Activated T-cell treated with anti-CD3 and anti-CD28 coated beads, Interleukin-2, amount 50 U/mL, for 4 hours (primary cell): ENCODE results near the gene SLC9A3. TPM values are rescaled to one million over a fixed set of nuclear protein-coding genes. Genes with fewer than 3 reads are reported as not detected.
A peak's percentile ranks its signal among the peaks of the same experiment; 100 is the strongest.

Experiments
- ATAC-seq, 2 donors: fragments of 200-7000 bp; cut with Tn5 transposase; one replicate each; pipeline ENCODE4 v1.10.0; 2021
- DNase-seq: peaks from one replicate; pipeline ENCODE4 v3.0.0-alpha.2; 2020
- H3K27me3 Mint-ChIP-seq: one replicate; pipeline ENCODE4 v1.8.0; 2021; ENCODE audit warnings: low read depth, mixed read lengths
- H3K36me3 Mint-ChIP-seq: one replicate; pipeline ENCODE4 v1.8.0; 2022; ENCODE audit warnings: mixed read lengths; ENCODE audit not compliant: insufficient read depth
- H3K4me1 Mint-ChIP-seq: one replicate; pipeline ENCODE4 v1.8.0; 2021; ENCODE audit warnings: low read depth, mixed read lengths
- H3K4me3 Mint-ChIP-seq: one replicate; pipeline ENCODE4 v1.8.0; 2021; ENCODE audit warnings: mild to moderate bottlenecking, moderate library complexity, mixed read lengths
- H3K9me3 Mint-ChIP-seq: one replicate; pipeline ENCODE4 v1.8.0; 2021; ENCODE audit warnings: mixed read lengths
- total RNA-seq, 3 donors: library from RNA; stranded (reverse); gene quantifications; one replicate each; pipeline ENCODE4 v1.2.1, GENCODE V29; 2021

The SLC9A3 gene
- total RNA-seq, 3 donors from 2014 or later = 3.4 to 4.9 (median 3.5) TPM

- H3K27me3 Mint-ChIP-seq = peaks cover 20% of the 10 kb centered on the region
- no peak overlapping the region for H3K4me3 Mint-ChIP-seq
- ATAC-seq (no peak), DNase-seq (no peak)
- peaks cover 4% of the 10 kb centered on the region for H3K36me3 Mint-ChIP-seq
- peaks cover 5% of the 10 kb centered on the region for H3K9me3 Mint-ChIP-seq
- H3K4me1 Mint-ChIP-seq = peaks cover 15% of the 10 kb centered on the region
Measured at GRCh38 chr5:545641-546375, 21.6 kb upstream of the SLC9A3 start.

GRCh38 chr5:544675-545355, 20.6 kb upstream of the SLC9A3 start:
- Mint-ChIP-seq H3K9me3 (peaks cover under 1% of the 10 kb centered on the region), H3K27me3 (peaks cover 18% of the 10 kb centered on the region), H3K4me1 (peaks cover 15% of the 10 kb centered on the region), H3K4me3 (no peak overlapping the region), H3K36me3 (no peaks in the 10 kb centered on the region)
- ATAC-seq = no peak
- no peak for DNase-seq

GRCh38 chr5:543755-544674, 19.8 kb upstream of the SLC9A3 start:
- H3K36me3 Mint-ChIP-seq = no peaks in the 10 kb centered on the region
- no peaks in the 10 kb centered on the region for H3K9me3 Mint-ChIP-seq

GRCh38 chr5:543351-543750, 19.1 kb upstream of the SLC9A3 start:
- H3K27me3 Mint-ChIP-seq = peaks cover 11% of the 10 kb centered on the region
- peaks cover 15% of the 10 kb centered on the region for H3K4me1 Mint-ChIP-seq
- H3K36me3 Mint-ChIP-seq = no peaks in the 10 kb centered on the region
- no peak for ATAC-seq
- H3K9me3 Mint-ChIP-seq = no peaks in the 10 kb centered on the region
- no peak for DNase-seq
- H3K4me3 Mint-ChIP-seq = no peak overlapping the region

More at GRCh38 chr5:543755-544674, 19.8 kb upstream of the SLC9A3 start:
- peaks cover 15% of the 10 kb centered on the region for H3K4me1 Mint-ChIP-seq
- no peak for DNase-seq
- ATAC-seq = peak; percentile 71 to 75
- peak overlapping the region; percentile 54 for H3K4me3 Mint-ChIP-seq
- H3K27me3 Mint-ChIP-seq = peaks cover 11% of the 10 kb centered on the region

GRCh38 chr5:542319-543311, 18.4 kb upstream of the SLC9A3 start:
- peaks cover 6% of the 10 kb centered on the region for H3K27me3 Mint-ChIP-seq
- ATAC-seq (no peak), DNase-seq (no peak)
- H3K4me3 Mint-ChIP-seq = no peak overlapping the region
- peaks cover 15% of the 10 kb centered on the region for H3K4me1 Mint-ChIP-seq
- H3K9me3 Mint-ChIP-seq = no peaks in the 10 kb centered on the region
- H3K36me3 Mint-ChIP-seq = no peaks in the 10 kb centered on the region

GRCh38 chr5:541539-542318, 17.5 kb upstream of the SLC9A3 start:
- DNase-seq (no peak), ATAC-seq (no peak)
- peaks cover 15% of the 10 kb centered on the region for H3K4me1 Mint-ChIP-seq
- no peak overlapping the region for H3K4me3 Mint-ChIP-seq
- no peaks in the 10 kb centered on the region for H3K9me3 Mint-ChIP-seq
- H3K27me3 Mint-ChIP-seq = peaks cover 6% of the 10 kb centered on the region
- no peaks in the 10 kb centered on the region for H3K36me3 Mint-ChIP-seq

- no peak for DNase-seq
Measured at GRCh38 chr5:540906-541538, 16.8 kb upstream of the SLC9A3 start.

GRCh38 chr5:540071-540905, 16.0 kb upstream of the SLC9A3 start:
- ATAC-seq = no peak
- Mint-ChIP-seq H3K9me3 (no peaks in the 10 kb centered on the region), H3K27me3 (peaks cover 9% of the 10 kb centered on the region), H3K4me3 (no peak overlapping the region), H3K4me1 (peaks cover 13% of the 10 kb centered on the region), H3K36me3 (no peaks in the 10 kb centered on the region)
- DNase-seq = no peak

More at GRCh38 chr5:540906-541538, 16.8 kb upstream of the SLC9A3 start:
- ATAC-seq = no peak
- no peaks in the 10 kb centered on the region for H3K36me3 Mint-ChIP-seq
- H3K4me3 Mint-ChIP-seq = no peak overlapping the region
- peaks cover 15% of the 10 kb centered on the region for H3K4me1 Mint-ChIP-seq
- peaks cover 9% of the 10 kb centered on the region for H3K27me3 Mint-ChIP-seq
- no peaks in the 10 kb centered on the region for H3K9me3 Mint-ChIP-seq

GRCh38 chr5:539469-540070, 15.3 kb upstream of the SLC9A3 start:
- H3K36me3 Mint-ChIP-seq = no peaks in the 10 kb centered on the region
- peaks cover 10% of the 10 kb centered on the region for H3K4me1 Mint-ChIP-seq
- DNase-seq = no peak
- no peaks in the 10 kb centered on the region for H3K9me3 Mint-ChIP-seq
- H3K27me3 Mint-ChIP-seq = peaks cover 9% of the 10 kb centered on the region
- ATAC-seq = no peak
- no peak overlapping the region for H3K4me3 Mint-ChIP-seq

GRCh38 chr5:538801-539468, 14.7 kb upstream of the SLC9A3 start:
- DNase-seq (no peak), ATAC-seq (no peak)
- Mint-ChIP-seq H3K9me3 (no peaks in the 10 kb centered on the region), H3K4me3 (no peak overlapping the region), H3K36me3 (no peaks in the 10 kb centered on the region), H3K4me1 (peaks cover 7% of the 10 kb centered on the region), H3K27me3 (peaks cover 10% of the 10 kb centered on the region)

- H3K4me1 Mint-ChIP-seq = peaks cover 2% of the 10 kb centered on the region
- H3K9me3 Mint-ChIP-seq = no peaks in the 10 kb centered on the region
- peaks cover 10% of the 10 kb centered on the region for H3K27me3 Mint-ChIP-seq
- ATAC-seq (no peak), DNase-seq (no peak)
- H3K36me3 Mint-ChIP-seq = no peaks in the 10 kb centered on the region
- no peak overlapping the region for H3K4me3 Mint-ChIP-seq
Measured at GRCh38 chr5:538271-538771, 14.1 kb upstream of the SLC9A3 start.
